GM21825 (cell line): ENCODE data around the gene KRTAP10-6.
"Not testable (repeated sequence)": the region's sequence is repeated elsewhere in the genome, so short reads cannot be mapped to it uniquely, and the experiment has no call there.

Experiments
- ATAC-seq: cut with Tn5 transposase; IDR thresholded peaks from one replicate; pipeline ENCODE4 v1.9.1; 2021; ENCODE audit warnings: mild to moderate bottlenecking, moderate library complexity; ENCODE audit not compliant: unreplicated experiment

The KRTAP10-6 gene

GRCh38 chr21:44600118-44600978 lies 8.0 kb upstream of the KRTAP10-6 start, which contains the start of gene KRTAP10-7:
Gene KRTAP10-7, plus strand, starts transcription at chr21:44600597. Its CDS starts 25 bp downstream, at chr21:44600622.
- ATAC-seq: not testable (repeated sequence)

- ATAC-seq: no peak
Observed at GRCh38 chr21:44599264-44600029, 7.1 kb upstream of the KRTAP10-6 start.

GRCh38 chr21:44598061-44598460 lies 5.8 kb upstream of the KRTAP10-6 start:
- no peak for ATAC-seq

GRCh38 chr21:44596068-44596725 lies 3.9 kb upstream of the KRTAP10-6 start:
- ATAC-seq: no peak

- ATAC-seq: no peak
Observed at GRCh38 chr21:44595524-44595923, 3.2 kb upstream of the KRTAP10-6 start.

GRCh38 chr21:44594406-44594916 lies 2.2 kb upstream of the KRTAP10-6 start:
- no peak for ATAC-seq

- no peak for ATAC-seq
Observed at GRCh38 chr21:44593598-44594405, 1.5 kb upstream of the KRTAP10-6 start.

- ATAC-seq: not testable (repeated sequence)
Observed at GRCh38 chr21:44591801-44592130, 539 bp downstream of the KRTAP10-6 start.

- not testable (repeated sequence) for ATAC-seq
Observed at GRCh38 chr21:44590897-44591800, 1.2 kb downstream of the KRTAP10-6 start.

GRCh38 chr21:44590311-44590721 lies 2.0 kb downstream of the KRTAP10-6 start:
- ATAC-seq: no peak

- no peak for ATAC-seq
Observed at GRCh38 chr21:44589586-44590305, 2.6 kb downstream of the KRTAP10-6 start.

GRCh38 chr21:44589094-44589493 lies 3.2 kb downstream of the KRTAP10-6 start:
- ATAC-seq: no peak

- ATAC-seq: no peak
Observed at GRCh38 chr21:44585892-44586291, 6.4 kb downstream of the KRTAP10-6 start.

GRCh38 chr21:44583800-44584147 lies 8.5 kb downstream of the KRTAP10-6 start:
- no peak for ATAC-seq

- ATAC-seq: no peak
Observed at GRCh38 chr21:44583089-44583799, 9.1 kb downstream of the KRTAP10-6 start.

GRCh38 chr21:44582055-44582454 lies 10.2 kb downstream of the KRTAP10-6 start:
- no peak for ATAC-seq

- ATAC-seq: no peak
Observed at GRCh38 chr21:44581158-44581557, 11.1 kb downstream of the KRTAP10-6 start.

- ATAC-seq: not testable (repeated sequence)
Observed at GRCh38 chr21:44580231-44580821, 12.0 kb downstream of the KRTAP10-6 start, which contains the start of gene KRTAP10-5. Gene KRTAP10-5, minus strand, starts transcription at chr21:44580604. Its CDS starts 26 bp downstream, at chr21:44580578.
